Activated naive CD8-positive, alpha-beta T cell (primary cell): ENCODE measurements around the gene PPCDC.
A peak's percentile ranks its signal among the peaks of the same experiment; 100 is the strongest.

ENCODE experiments used
- H3K27ac Mint-ChIP-seq: one replicate; pipeline ENCODE4 v1.8.0; 2021; ENCODE audit warnings: mixed read lengths
- H3K27me3 Mint-ChIP-seq: one replicate; pipeline ENCODE4 v1.8.0; 2021; ENCODE audit warnings: mixed read lengths
- H3K36me3 Mint-ChIP-seq: one replicate; pipeline ENCODE4 v1.8.0; 2021; ENCODE audit warnings: mixed read lengths
- H3K4me1 Mint-ChIP-seq: one replicate; pipeline ENCODE4 v1.8.0; 2021; ENCODE audit warnings: low read depth, mixed read lengths
- H3K4me3 Mint-ChIP-seq: one replicate; pipeline ENCODE4 v1.8.0; 2021; ENCODE audit warnings: mild to moderate bottlenecking, mixed read lengths
- H3K9me3 Mint-ChIP-seq: one replicate; pipeline ENCODE4 v1.8.0; 2021; ENCODE audit warnings: low read depth, mixed read lengths

Gene PPCDC, protein sequence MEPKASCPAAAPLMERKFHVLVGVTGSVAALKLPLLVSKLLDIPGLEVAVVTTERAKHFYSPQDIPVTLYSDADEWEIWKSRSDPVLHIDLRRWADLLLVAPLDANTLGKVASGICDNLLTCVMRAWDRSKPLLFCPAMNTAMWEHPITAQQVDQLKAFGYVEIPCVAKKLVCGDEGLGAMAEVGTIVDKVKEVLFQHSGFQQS

DNA sequence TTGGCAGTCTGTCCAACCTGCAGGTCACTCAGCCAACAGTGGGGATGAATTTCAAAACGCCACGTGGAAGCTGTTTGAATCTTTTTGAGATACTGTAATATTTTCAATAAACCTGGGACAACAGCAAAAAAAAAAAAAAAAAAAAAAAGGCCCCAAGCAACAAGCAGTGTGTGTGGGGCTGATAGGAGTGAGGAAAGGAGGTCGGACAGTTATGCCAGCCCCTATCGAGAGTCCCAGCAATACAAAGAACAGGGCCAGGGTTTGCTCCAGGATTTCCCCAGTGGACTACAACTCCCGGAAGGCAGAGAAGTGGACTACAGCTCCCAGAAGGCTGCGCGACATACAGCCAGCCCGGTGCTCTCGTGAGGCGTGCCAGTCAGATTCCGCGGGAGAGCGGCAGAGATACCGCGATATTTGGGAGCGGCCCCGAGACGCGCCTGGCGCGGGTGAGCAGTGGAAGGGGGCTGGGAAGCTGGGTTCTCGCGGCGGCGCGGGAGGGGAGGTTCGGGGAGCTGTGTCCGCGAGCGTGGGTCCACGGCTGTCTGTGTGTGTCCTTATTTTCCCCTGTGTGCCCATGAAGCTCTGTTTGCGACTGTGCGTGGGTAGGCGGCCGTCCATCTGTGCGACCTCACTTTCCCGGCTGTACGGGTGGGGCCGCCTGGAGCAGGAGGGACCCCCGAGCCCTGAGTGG, at the start of gene PPCDC:
Gene PPCDC, plus strand, starts transcription at position 410 of the 691 bp plus-strand sequence. CDS start 4,729 bp downstream, outside the sequence.
- H3K9me3 Mint-ChIP-seq: no peaks in the 10 kb centered on the region
- H3K27ac Mint-ChIP-seq: peak within 1 kb of the TSS; percentile 96
- no peaks in the 10 kb centered on the region for H3K36me3 Mint-ChIP-seq
- peak within 1 kb of the TSS; percentile 96 for H3K4me3 Mint-ChIP-seq
- no peaks in the 10 kb centered on the region for H3K27me3 Mint-ChIP-seq
- peaks cover 17% of the 10 kb centered on the region for H3K4me1 Mint-ChIP-seq

DNA sequence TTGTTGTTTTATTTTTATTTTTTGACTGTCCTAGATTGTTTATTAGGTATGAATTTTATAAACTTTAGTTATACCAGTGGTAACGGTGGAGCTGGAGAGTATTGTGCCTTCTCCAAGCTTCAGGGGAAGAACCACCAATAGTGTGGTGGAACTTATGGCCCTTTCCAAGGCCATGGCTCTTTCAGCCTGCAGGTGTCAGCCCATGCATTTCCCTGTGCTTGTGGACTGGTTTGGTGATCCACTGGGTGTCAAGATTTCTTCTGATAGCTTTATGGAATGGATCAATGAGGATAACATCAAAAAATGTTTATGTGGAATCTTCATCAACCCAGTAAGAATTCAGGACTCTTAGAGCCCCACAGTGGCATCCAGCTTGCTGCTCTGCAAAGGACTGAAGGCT, 47.2 kb upstream of the PPCDC start:
- Mint-ChIP-seq H3K4me3 (no peak overlapping the region), H3K4me1 (peaks cover 11% of the 10 kb centered on the region), H3K36me3 (no peaks in the 10 kb centered on the region), H3K9me3 (no peaks in the 10 kb centered on the region), H3K27ac (no peak overlapping the region), H3K27me3 (peaks cover 7% of the 10 kb centered on the region)

DNA sequence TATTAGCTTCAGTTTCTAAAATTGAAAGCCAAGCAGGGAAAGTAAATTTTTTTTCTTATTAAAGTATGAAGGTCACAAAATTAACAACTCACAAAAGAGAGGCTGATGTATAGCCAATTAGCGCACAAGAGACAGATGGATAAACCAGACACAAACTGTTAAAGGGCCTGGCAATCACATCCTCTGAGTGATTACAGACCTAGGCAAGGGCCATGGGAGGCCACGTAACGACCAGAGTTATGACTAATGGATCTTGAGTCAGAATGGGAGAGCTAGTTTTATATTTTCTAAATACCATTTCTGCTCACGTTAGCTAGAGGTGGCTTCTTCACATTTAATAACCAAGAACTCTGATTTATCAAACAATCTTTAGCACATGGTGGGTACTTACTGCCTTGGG, 45.8 kb upstream of the PPCDC start:
- Mint-ChIP-seq H3K27me3 (peaks cover 7% of the 10 kb centered on the region), H3K4me1 (peaks cover 11% of the 10 kb centered on the region), H3K27ac (peak overlapping the region; percentile 13), H3K36me3 (no peaks in the 10 kb centered on the region), H3K9me3 (no peaks in the 10 kb centered on the region), H3K4me3 (no peak overlapping the region)

DNA sequence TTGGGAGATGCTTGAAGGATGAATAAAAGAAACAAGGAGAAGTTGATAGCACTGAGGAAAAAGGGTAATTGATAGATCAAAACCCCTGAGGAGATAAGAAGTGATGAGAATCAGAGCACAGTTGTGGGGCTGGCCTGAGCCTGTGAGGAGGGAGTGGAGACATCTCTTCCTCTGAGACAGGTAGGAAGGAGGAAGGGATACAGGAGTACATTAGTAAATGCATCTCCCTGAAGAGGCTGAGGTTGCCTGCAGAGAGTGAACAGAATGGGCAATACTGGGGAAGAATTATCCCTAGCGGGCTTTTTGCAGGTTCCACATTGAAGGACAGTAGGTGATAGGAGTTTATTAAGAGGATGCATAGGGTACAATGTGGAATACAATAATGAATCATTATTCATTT, 45.3 kb upstream of the PPCDC start:
- H3K4me3 Mint-ChIP-seq: no peak overlapping the region
- H3K27ac Mint-ChIP-seq: peak overlapping the region; percentile 13
- peaks cover 3% of the 10 kb centered on the region for H3K27me3 Mint-ChIP-seq
- no peaks in the 10 kb centered on the region for H3K9me3 Mint-ChIP-seq
- peaks cover 11% of the 10 kb centered on the region for H3K4me1 Mint-ChIP-seq
- no peaks in the 10 kb centered on the region for H3K36me3 Mint-ChIP-seq

DNA sequence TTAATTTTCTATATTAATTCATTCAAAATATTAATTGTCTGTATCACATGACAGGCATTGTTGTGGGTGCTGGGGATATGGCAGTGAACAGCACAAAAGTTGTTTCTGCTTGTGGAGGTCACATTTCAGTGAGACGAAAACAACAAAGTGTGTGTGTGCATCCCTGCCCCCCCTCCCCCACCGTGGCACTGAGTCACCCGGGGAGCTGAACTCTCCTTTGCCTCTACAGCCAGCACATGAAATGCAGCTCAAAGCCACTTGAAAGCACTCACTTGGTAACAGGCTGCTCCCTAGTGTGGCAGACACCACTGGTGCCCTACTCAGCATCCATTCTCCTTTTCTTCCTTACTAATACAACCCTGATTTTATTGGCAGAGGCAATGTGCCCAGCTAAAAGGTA, 44.9 kb upstream of the PPCDC start:
- H3K36me3 Mint-ChIP-seq: no peaks in the 10 kb centered on the region
- no peak overlapping the region for H3K4me3 Mint-ChIP-seq
- peaks cover 3% of the 10 kb centered on the region for H3K27me3 Mint-ChIP-seq

DNA sequence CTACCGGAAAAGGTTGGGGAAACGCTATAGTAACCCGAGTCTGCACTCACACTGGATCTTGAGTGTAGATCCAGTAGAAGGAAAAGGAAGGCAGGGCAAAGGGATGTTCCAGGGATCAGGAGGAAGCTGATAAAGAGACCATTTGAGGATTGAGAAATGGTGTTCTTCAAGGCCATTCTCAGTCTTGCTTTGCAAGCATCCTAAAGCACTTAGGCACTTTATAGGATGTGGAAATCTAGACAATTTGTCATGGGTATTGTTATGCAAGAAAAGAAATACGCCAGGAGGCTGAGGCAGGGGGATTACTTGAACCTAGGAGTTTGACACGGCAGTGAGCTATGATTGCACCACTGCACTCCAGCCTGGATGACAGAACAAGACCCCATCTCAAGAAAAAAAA, 41.2 kb upstream of the PPCDC start:
- H3K27ac Mint-ChIP-seq: no peak overlapping the region
- peaks cover 3% of the 10 kb centered on the region for H3K27me3 Mint-ChIP-seq
- H3K9me3 Mint-ChIP-seq: no peaks in the 10 kb centered on the region
- peaks cover 18% of the 10 kb centered on the region for H3K4me1 Mint-ChIP-seq
- no peak overlapping the region for H3K4me3 Mint-ChIP-seq
- H3K36me3 Mint-ChIP-seq: no peaks in the 10 kb centered on the region

More for the DNA sequence above, 44.9 kb upstream of the PPCDC start:
- Mint-ChIP-seq H3K27ac (no peak overlapping the region), H3K9me3 (no peaks in the 10 kb centered on the region), H3K4me1 (peaks cover 11% of the 10 kb centered on the region)

DNA sequence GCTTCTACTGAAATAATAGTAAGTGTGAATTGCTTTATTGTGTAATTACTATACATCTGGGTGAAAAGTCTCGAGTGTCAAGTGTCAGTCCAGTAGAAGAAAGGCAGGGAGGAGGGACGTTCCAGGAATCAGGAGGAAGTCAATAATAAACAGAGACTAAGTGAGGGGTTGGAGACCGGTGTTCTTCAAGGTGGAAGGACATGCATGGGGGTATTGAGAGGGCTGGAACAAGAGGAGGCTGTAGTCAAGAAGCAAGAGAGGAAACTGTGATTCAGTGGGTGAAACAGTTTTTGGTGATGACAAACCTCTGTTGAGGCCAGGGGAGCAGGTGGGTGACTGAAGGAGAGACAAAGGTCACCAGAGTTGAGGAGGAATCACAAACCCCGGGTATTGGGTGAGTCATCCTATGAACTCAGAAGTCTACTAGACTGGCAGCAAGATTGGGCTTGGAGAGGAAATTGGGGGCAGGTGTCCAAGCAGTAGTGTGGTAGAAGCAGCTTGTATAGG, 39.6 kb upstream of the PPCDC start:
- Mint-ChIP-seq H3K27me3 (peaks cover 3% of the 10 kb centered on the region), H3K4me3 (peak overlapping the region; percentile 36), H3K4me1 (peaks cover 8% of the 10 kb centered on the region), H3K27ac (peak overlapping the region; percentile 90), H3K9me3 (no peaks in the 10 kb centered on the region), H3K36me3 (no peaks in the 10 kb centered on the region)

DNA sequence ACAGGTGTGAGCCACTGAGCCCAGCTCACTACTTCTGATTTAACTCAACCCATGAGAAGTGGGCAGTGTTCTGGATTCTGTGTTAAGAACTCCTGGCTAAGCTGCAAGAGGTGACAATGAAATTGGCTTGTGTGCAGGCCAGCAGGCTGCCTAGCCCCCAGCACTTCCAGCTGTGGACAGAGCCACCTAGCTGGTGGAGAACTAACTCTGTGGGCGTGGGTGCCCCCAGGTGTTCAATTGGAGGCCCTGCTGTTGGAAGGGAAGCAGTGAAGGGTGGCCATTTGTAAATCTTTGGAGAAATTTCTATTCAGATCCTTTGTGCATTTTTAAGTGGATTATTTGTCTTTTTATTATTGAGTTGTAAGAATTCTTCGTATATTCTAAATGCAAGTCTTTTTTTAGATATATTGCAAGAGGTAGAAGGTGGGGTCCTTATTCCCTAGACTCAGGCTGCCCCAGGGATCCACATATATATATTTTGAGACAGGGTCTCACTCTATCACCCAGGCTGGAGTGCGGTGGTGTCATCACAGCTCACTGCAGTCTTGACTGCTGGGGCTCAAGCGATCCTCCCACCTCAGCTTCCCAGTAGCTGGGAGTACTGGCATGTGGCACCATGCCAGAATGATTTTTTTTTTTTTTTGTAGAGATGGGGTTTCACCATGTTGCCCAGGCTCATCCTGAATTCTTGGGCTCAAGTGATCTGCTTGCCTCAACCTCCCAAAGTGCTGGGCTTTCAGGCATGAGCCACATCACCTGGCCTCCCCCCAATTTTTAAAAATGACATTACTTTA, 35.2 kb upstream of the PPCDC start:
- H3K27me3 Mint-ChIP-seq: peaks cover 1% of the 10 kb centered on the region
- H3K27ac Mint-ChIP-seq: no peak overlapping the region
- no peaks in the 10 kb centered on the region for H3K36me3 Mint-ChIP-seq
- no peak overlapping the region for H3K4me3 Mint-ChIP-seq
- peaks cover 8% of the 10 kb centered on the region for H3K4me1 Mint-ChIP-seq
- no peaks in the 10 kb centered on the region for H3K9me3 Mint-ChIP-seq

DNA sequence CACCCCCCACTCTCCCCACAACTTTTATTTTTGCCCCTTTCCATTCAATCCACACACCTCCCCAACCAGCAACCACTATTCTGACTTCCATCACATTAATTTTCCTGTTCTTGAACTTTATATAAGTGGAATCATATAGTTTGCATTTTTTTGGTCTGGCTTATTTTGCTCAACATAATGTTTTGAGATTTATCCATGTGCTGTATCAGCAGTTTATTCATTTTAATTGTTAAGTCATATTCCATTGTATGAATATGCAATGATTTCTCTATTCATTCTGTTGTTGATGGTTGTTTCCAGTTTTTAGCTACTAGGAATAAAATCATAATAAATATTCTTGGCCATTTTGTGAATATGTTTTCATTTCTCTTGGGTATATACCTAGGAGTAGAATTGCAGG, 33.9 kb upstream of the PPCDC start:
- no peaks in the 10 kb centered on the region for H3K4me1 Mint-ChIP-seq
- H3K27ac Mint-ChIP-seq: no peak overlapping the region
- no peaks in the 10 kb centered on the region for H3K9me3 Mint-ChIP-seq
- peaks cover 1% of the 10 kb centered on the region for H3K27me3 Mint-ChIP-seq
- no peak overlapping the region for H3K4me3 Mint-ChIP-seq
- H3K36me3 Mint-ChIP-seq: no peaks in the 10 kb centered on the region

DNA sequence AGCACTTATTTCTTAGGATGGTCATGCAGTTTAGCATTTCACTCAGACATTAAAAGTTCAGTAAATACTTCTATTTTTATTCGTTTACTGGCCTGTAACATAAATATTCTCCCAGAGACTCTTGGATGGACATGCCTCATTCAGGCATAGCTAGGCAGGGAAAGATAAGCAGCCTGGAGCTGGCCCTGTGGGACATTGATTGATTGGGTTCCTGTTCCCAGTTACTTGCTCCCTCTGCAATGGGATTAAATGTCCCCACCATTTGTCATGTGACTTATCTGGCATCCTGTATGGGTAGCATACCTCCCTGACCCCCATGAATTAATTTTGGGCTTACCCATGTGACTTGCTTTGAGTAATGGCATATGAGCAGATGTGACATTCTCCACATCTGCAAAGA, 30.8 kb upstream of the PPCDC start:
- Mint-ChIP-seq H3K9me3 (no peaks in the 10 kb centered on the region), H3K4me1 (peaks cover 12% of the 10 kb centered on the region), H3K27me3 (peaks cover 9% of the 10 kb centered on the region), H3K36me3 (no peaks in the 10 kb centered on the region), H3K4me3 (no peak overlapping the region), H3K27ac (no peak overlapping the region)

DNA sequence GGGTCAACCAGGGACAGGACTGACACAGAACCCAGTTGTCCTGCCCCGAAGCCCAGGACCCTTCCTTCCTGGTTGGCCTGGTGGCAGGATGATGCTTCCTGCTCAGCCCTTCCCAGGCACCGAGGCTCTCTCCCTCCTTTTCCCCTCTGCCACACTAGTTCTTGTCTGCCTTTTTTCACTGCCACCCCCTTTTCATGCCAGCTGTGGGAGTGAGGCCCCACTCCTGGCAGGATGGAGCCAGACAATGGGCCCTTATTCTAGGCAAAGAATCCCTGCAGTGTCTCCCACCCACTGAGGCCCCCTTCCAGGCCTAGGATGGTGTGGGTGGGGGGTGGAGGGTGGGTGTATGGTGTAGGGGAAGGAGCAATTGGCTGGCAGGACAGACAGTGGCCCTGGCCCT, 29.2 kb upstream of the PPCDC start:
- Mint-ChIP-seq H3K9me3 (no peaks in the 10 kb centered on the region), H3K36me3 (no peaks in the 10 kb centered on the region), H3K4me1 (peaks cover 12% of the 10 kb centered on the region), H3K4me3 (no peak overlapping the region), H3K27me3 (peaks cover 17% of the 10 kb centered on the region), H3K27ac (no peak overlapping the region)

DNA sequence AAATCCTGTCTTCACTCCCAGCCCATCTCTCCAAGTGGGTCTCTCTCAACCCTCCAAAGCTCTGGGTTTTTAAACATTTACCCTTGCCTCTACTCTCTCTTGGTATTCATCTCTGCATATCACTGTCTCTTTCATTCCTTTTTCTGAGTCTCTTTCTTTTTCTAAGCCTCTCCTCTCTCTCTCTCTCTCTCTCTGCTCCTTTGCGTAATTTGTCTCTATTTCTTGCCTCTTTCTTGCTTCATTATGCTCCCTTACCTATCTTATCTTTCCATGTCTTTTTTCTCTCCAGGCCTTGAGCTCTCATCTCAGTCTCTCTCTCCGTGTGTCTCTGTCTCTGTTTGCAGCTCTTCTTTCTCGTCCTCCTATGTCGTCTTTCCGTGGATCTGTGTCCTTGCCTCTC, 28.7 kb upstream of the PPCDC start:
- H3K4me1 Mint-ChIP-seq: peaks cover 12% of the 10 kb centered on the region
- peaks cover 17% of the 10 kb centered on the region for H3K27me3 Mint-ChIP-seq

DNA sequence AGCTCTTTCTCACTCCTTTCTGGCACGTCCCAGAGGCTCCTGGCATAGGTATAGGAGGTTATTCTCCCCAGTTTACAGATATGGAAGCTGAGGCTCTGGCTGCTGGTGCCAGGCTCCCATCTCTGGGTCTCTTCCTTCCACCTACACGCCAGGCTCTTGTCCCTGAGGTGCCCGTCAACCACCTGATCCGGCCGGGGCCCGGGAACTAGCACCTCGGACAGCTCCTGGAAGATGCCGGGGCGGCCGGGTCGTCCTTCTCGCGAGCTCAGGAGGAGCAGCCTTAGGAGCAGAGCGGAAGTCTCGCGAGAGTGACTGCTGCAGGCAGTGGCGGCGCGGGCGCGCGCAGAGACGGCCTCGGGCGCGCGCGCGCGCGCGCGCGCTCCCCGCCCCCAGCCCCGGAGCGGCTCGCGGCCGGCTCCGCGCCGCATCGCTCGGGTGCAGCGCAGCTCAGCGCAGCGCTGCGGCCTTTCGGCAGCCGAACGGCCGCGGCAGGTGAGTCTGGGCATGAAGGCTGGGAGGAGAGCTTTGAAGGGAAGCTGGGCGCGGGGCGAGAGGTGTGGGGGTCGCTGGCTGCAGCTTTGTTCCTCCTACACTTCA, 28.1 kb upstream of the PPCDC start, which contains the start of gene SCAMP5:
Gene SCAMP5, plus strand, starts transcription at position 382 of the 597 bp plus-strand sequence. CDS start 16,277 bp downstream, outside the sequence.
- Mint-ChIP-seq H3K27me3 (peaks cover 20% of the 10 kb centered on the region), H3K27ac (no peak within 1 kb of the TSS), H3K9me3 (no peaks in the 10 kb centered on the region), H3K4me1 (peaks cover 12% of the 10 kb centered on the region), H3K4me3 (peak within 1 kb of the TSS; percentile 85), H3K36me3 (peaks cover 2% of the 10 kb centered on the region)

More for the DNA sequence above, 28.7 kb upstream of the PPCDC start:
- Mint-ChIP-seq H3K9me3 (no peaks in the 10 kb centered on the region), H3K27ac (no peak overlapping the region), H3K4me3 (peak overlapping the region; percentile 85), H3K36me3 (peaks cover under 1% of the 10 kb centered on the region)

DNA sequence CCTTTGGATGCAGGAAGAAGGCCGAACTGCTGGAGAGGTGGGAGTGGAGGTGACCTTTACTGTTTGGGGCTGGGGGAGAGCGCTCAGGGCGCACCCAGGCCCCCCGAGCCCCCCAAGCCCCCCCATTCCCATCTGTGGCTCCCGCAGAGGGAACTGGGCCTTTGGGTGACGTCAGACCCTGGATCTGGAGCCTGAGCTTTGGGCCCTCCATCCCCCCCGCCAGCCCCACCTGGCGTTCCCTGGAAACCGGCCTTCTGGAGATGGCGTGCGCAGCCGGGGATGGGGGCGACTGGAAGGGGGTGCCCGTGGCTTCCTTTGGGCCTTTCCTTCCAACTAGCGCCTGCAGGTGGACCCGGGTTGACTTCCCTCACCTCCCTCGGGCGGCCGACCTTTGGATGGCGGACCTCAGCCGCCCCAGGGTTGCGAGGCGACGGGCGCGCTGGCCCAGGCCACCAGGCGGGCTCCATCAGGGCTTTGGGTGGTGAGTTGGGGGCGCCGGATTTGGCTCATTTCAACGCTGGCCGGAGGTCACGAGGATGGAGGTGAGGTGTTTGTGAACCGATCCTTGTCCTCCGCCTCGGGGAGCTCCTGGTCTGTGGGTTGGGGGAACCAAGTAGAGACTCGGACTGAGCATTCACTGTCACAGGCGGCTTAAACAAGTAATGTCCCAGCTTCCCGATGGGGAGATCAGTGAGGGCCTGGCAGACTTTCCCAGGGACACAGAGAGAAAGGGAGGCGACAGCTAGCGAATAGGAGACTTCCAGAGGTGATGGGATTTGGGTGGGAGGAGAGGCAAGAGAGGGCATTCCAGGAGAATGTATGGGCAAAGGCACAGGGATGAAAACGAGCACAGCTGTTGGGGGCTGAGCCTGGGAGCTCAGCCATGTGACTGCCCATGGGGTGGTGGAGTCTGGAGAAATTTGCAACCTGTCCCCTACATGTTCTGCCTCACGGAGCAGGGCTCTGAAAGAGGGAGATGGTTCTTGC, 27.3 kb upstream of the PPCDC start:
- peaks cover 22% of the 10 kb centered on the region for H3K27me3 Mint-ChIP-seq
- peak overlapping the region; percentile 81 for H3K4me3 Mint-ChIP-seq
- H3K36me3 Mint-ChIP-seq: peaks cover 2% of the 10 kb centered on the region
- H3K27ac Mint-ChIP-seq: no peak overlapping the region
- peaks cover 12% of the 10 kb centered on the region for H3K4me1 Mint-ChIP-seq
- H3K9me3 Mint-ChIP-seq: no peaks in the 10 kb centered on the region
